ENCODE data around the gene LCE3B.
A peak's percentile ranks its signal among the peaks of the same experiment; 100 is the strongest.
"Not testable (repeated sequence)": the region's sequence is repeated elsewhere in the genome, so short reads cannot be mapped to it uniquely, and the experiment has no call there.

The LCE3B gene

DNA sequence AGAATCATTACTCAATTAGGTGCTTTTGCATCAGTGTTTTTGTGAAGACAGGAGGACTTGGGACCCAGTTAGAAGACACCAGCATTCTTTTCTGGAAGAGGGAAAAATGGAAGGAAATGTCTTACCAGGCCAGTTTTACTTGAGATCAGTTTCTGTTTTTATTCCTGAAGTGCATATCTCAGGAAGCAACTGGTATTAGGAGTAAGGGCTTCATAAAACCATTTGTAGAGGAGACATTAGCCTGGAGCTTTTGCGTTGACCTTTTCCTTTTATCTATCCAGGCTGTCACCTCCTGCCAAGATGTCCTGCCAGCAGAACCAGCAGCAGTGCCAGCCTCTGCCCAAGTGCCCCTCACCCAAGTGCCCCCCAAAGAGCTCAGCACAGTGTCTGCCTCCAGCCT lies at the start of gene LCE3B:
Gene LCE3B, plus strand, starts transcription at position 301 of the 400 bp plus-strand sequence. Its CDS starts 0 bp downstream, at position 301.
- no peak for DNase-seq

DNA sequence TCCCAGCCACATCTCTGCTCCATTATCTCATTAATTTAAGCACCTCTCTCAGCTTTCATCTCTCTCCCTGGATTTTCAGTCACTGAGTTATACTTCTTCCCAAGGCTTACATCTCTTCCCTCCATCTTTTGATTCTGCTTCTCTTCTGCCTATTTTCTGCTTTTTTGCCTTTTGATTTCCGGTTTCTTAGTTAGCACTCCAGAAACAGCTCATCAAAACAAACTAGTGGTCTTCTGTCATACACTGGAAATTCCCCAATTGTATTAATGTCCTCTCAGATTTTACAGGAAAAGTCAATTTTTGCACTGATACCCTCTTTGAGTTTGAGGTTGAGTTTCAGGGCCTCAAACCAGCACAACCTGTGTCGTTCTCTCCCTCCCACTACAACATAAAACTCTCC lies 48.5 kb upstream of the LCE3B start:
- no peak for DNase-seq

- DNase-seq, result no peak
Observed at GRCh38 chr1:152565535-152566215, 47.9 kb upstream of the LCE3B start.

DNA sequence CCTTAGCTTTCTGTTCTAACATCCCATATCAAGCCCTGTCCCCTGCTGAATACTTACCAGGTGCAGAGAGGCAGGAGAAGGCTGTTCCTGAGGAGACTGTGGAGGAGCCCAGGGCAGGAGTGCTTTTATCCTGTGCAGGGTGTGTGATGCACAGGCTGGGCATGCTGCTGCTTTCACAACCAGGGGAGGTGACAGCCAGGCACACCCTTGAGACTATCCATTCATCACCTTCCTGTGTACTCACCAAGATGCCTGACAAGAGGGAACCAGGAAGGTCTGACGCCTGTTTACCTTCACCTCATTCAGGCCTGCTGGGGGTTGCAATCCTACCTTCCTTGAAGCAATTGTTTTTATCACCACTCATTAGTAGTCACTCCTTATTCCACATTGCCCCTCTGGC lies 46.9 kb upstream of the LCE3B start, which contains the start of gene LCE3E:
Gene LCE3E, minus strand, starts transcription at position 100 of the 400 bp plus-strand sequence. CDS start 572 bp downstream, outside the sequence.
- no peak for DNase-seq

- DNase-seq, result no peak
Observed at GRCh38 chr1:152577168-152577567, 36.4 kb upstream of the LCE3B start.

GRCh38 chr1:152579526-152579925 lies 34.1 kb upstream of the LCE3B start:
- not testable (repeated sequence) for DNase-seq

- no peak for DNase-seq
Observed at GRCh38 chr1:152580433-152580832, 33.2 kb upstream of the LCE3B start, which contains the start of gene LCE3D. Gene LCE3D, minus strand, starts transcription at chr1:152580516. Its CDS starts 580 bp downstream, at chr1:152579936.

DNA sequence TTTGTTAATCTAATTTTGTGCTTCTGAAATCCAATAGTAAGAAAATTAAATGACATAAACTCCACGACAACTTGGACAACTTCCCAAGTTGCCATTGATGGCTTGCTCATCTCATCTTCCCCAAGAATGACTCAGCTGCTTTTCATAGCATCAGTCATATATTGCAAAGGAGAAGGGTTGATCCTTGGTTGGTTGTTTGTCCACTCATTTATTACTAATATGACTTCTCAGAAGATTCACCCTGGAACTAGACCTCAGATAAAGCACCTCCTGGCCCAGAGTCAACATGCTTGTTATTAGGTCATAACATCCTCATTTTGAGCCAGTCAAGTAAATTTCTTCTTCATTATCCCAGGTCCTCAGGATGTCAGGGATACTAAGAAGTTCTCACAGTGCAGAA lies 31.0 kb upstream of the LCE3B start:
- no peak for DNase-seq

GRCh38 chr1:152585586-152585985 lies 28.0 kb upstream of the LCE3B start:
- no peak for DNase-seq

GRCh38 chr1:152596986-152597385 lies 16.6 kb upstream of the LCE3B start:
- DNase-seq, result no peak

GRCh38 chr1:152599934-152600333 lies 13.7 kb upstream of the LCE3B start, which contains the start of gene LCE3C:
Gene LCE3C, plus strand, starts transcription at chr1:152600234. Its CDS starts 498 bp downstream, at chr1:152600732.
- DNase-seq, result no peak

DNA sequence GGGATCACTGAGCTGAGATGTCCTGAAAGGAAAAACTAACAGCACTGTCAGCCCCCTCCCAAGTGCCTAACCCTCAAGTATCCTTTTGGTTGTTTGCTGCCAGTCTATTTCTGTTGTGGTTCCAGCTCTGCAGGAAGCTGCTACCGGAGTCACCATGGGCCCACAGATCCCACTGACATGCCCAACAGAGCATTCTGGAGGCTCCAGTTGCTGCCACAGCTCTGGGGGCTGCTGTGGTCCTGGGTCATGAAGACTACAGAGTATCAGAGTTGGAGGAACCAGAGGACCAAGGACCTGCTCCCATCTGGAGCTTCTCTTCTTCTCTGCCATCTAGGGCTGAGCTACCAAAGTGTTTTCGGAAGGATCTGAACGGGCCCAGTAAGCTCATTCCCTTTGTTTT lies 8.4 kb downstream of the LCE3B start:
- no peak for DNase-seq

GRCh38 chr1:152622803-152623202 lies 9.2 kb downstream of the LCE3B start, which contains the start of gene LCE3A:
Gene LCE3A, minus strand, starts transcription at chr1:152623103. Its CDS starts 0 bp downstream, at chr1:152623103.
- DNase-seq, result no peak

- DNase-seq, result no peak
Observed at GRCh38 chr1:152623203-152623844, 9.7 kb downstream of the LCE3B start.

DNA sequence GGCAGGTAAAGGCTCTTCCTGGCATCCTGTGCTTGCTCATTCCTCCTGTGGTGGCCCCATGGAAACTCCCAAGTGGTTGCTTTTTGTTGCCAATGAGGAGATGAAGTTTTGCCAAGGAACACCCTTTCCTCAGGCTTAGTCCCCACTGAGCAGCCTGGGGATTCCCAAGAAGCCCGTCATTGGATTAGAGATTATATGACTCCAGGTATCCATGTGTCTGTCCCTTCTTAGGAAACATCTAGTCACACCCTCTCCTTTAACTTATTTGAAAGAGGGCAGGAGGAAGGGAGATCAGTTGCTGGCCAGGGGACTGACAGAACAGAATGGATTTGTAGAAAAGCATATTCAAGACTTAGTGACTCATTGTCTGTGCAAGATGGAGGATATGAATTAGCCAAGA lies 13.1 kb downstream of the LCE3B start:
- no peak for DNase-seq

- DNase-seq, result no peak
Observed at GRCh38 chr1:152630596-152630995, 17.0 kb downstream of the LCE3B start.

GRCh38 chr1:152640351-152640750 lies 26.7 kb downstream of the LCE3B start:
- no peak for DNase-seq

DNA sequence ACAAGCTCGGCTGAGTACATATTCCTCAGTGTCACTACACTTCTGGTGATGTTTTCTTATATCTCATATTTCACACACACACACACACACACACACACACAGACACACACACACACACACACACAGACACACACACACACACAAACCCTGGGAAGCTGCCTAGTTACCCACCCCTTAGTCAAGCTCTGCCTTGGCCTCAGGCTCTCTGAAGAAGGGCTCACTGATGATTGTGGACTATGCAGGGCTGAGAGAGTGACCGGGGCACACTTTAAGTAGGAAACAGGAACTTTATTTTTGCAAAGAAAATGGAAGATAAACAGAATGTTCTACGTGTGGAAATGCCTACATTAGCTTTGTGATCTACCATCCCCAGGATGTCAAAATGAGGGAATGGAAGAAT lies 30.3 kb downstream of the LCE3B start:
- no peak for DNase-seq

GRCh38 chr1:152645146-152645545 lies 31.5 kb downstream of the LCE3B start:
- no peak for DNase-seq

DNA sequence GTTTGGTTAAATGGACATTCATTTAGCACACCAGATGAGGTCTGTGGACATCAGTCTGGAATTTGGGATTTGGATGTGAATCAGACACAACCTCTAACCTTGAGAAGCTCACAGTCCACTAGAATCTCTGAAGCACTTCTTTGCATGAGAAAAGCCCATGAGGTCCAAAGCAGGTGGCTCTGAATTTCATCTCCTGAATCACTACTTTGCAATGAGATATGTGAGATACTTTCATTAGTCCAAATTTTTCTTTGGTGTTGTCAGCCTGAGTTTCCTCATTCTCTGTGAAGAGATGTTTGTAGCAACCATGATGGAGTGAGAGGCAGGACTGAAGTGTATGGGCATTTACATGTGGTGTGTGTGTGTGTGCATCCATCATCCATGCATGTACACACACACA lies 33.0 kb downstream of the LCE3B start:
- no peak for DNase-seq

- peak; percentile 49 for DNase-seq
Observed at GRCh38 chr1:152654110-152654509, 40.5 kb downstream of the LCE3B start.

DNA sequence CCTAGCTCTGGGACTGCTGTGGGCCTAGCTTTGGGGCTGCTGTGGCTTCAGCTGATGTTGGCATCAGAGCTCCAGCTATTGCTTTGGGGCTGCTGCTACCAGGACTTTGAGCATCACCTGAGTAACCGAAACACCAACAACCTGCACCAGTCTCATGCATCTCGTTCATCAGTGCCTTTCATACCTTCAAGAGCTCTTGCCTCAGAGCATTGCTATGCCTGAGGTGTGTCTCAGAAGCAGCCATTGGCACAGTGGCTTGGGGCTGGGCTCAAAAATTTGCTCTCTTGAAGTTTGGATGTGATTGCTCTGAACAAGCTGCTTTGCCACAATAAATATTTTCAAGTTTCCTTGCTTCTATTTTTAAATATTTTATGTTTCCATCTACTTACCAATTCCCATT lies 42.8 kb downstream of the LCE3B start:
- no peak for DNase-seq

DNA sequence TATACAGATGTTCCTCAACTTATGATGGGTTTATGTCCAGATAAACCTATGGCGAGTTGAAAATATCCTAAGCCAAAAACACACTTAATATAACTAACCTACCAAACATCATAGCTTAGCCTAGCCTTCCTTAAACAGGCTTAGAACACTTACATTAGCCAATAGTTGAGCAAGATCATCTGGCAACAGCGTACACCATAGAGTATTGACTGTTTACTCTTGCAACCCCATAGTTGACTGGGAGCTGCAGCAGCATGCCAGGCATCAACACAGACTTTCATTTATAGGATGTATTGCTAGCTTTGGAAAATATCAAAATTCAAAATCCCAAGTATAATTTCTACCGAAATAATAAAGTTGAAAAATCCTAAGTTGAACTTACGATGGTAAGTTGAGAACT lies 44.1 kb downstream of the LCE3B start:
- no peak for DNase-seq

DNA sequence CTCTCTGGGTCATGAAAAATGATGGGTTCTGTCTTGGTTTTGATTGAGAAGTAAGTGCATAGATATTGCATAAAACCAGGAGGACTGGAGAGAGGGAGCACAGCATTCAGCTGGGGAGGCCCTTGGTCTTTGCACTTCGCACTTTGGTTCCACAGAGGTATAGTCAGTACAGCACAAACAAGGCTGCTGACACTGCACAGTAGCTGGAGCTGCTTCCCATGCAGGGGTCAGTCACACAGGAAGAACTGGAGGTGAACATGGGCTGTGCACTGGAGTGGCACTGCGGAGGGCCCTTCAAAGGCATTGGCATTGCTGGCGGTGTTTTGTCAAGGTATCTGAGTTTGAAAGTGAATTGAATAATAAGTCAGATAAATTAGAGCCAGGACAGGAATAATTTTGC lies 45.0 kb downstream of the LCE3B start:
- DNase-seq, result no peak
